Erythroblast (primary cell): ENCODE data around the gene RBFOX1.

ENCODE experiments used
- GATA1 ChIP-seq: IDR thresholded peaks from 2 replicates; pipeline ENCODE4 v1.6.1; 2011; ENCODE audit warnings: low read depth, mild to moderate bottlenecking, control low read depth, low read length, moderate library complexity
- POLR2A ChIP-seq: IDR thresholded peaks from 2 replicates; pipeline ENCODE4 v1.6.1; 2011; ENCODE audit warnings: mild to moderate bottlenecking, low read length

DNA sequence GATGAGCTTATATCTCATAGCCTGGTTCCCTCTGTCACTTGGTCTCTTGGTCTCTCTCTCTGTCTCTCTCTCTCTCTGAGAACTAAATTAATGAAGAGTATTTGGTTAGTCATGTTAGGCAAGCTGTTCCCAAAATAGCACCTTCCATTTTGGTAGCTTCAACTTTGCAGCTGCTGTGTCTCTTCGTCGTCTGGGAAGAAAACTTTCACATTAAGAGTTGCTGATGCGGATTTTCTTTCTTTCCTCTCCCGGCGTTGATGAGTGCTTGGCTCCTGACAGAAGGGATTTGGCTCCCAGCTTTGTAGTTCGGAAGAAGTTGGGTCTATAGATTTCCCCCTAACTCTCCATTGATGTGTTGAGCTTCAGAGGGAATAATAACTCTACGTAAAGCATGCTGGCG, at the start of gene RBFOX1:
- TF ChIP-seq POLR2A = no peak
- TF ChIP-seq GATA1 = no peak
